Prostate gland (tissue), 2 donors: ENCODE data around the gene TCERG1L. TPM values are rescaled to one million over a fixed set of nuclear protein-coding genes. Genes with fewer than 3 reads are reported as not detected.

Experiments
- DNase-seq: peaks from one replicate; pipeline ENCODE4 v3.0.0-alpha.2; 2019; ENCODE audit warnings: low spot score
- H3K27ac ChIP-seq, 2 donors: fragments of 200-600 bp; sonication (generic); 2 replicates each; pipeline ENCODE4 v1.5.1; 2017 to 2019
- H3K27me3 ChIP-seq: fragments of 200-600 bp; sonication (generic); replicated peaks from 2 replicates; pipeline ENCODE4 v1.5.1; 2019; ENCODE audit not compliant: insufficient read depth
- H3K36me3 ChIP-seq, 2 donors: fragments of 200-600 bp; sonication (generic); 1 replicate in 1 of 2; 2 replicates in 1 of 2; pipeline versions ENCODE4 v1.5.1 to v1.8.1; 2017 to 2019
- H3K4me1 ChIP-seq: fragments of 200-600 bp; sonication (generic); replicated peaks from 2 replicates; pipeline ENCODE4 v1.5.1; 2019
- H3K4me3 ChIP-seq, 2 donors: fragments of 200-600 bp; sonication (generic); 2 replicates each; pipeline ENCODE4 v1.5.1; 2017 to 2019
- H3K9me3 ChIP-seq: fragments of 200-600 bp; sonication (generic); 2 replicates; pipeline ENCODE4 v1.5.1; 2017
- POLR2A ChIP-seq: fragments of 450-650 bp; IDR thresholded peaks from one replicate; pipeline ENCODE4 v1.6.1; 2016; ENCODE audit warnings: antibody characterized with exemption, mild to moderate bottlenecking
- POLR2AphosphoS5 ChIP-seq: sonication (generic); formaldehyde crosslinking; IDR thresholded peaks from one replicate; pipeline ENCODE4 v1.6.1; 2017; ENCODE audit warnings: antibody characterized with exemption
- WGBS: methylation state at CpG from one replicate; pipeline ENCODE4 v1.1.5; 2018; 5-methylcytosine and 5-hydroxymethylcytosine counted together
- intact Hi-C: fragments of 100-400 bp; cut with DNase I; formaldehyde crosslinking; loops from one replicate; pipeline ENCODE4 v1.14.2; 2022
- total RNA-seq, 2 donors: library from RNA; depleted of rRNA; stranded (reverse); fragments of >200 nt; gene quantifications; one replicate each; pipeline ENCODE4 v1.1.0, GENCODE V29; 2016
- TF ChIP-seq, protein P1 (sequence below), 4 experiments: fragments of 200-600 bp in 2 of 4; fragments of 450-650 bp in 2 of 4; sonication (generic) in 2 of 4; IDR thresholded peaks; 1 replicate in 3 of 4; 2 replicates in 1 of 4; pipeline ENCODE4 v1.5.1; 2016 to 2019; ENCODE audit warnings: antibody characterized with exemption in 4 of 4, mild to moderate bottlenecking in 2 of 4, moderate library complexity in 2 of 4

Gene TCERG1L
- total RNA-seq, 2 donors from 2014 or later, result 0.23 to 4.0 TPM

DNA sequence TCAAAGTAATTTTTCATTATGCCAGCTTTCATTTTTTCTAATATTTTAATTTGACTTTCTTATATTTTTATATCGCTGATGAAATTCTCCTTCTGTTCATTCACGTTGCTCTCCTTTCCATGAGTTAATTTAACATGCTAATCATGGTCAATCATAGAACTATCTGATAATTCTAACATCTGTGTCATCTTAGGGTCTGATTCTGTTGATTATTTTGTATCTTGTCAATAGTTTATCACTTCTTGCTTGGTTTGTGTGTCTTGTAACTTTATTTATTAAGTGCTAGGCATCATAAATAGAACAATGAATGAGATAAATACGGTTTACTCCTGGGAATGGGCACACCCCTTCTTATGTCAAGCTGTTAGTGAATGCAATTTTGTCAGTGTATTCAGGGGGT is 11.0 kb downstream of the TCERG1L start:
- H3K27me3 ChIP-seq, result no peaks in the 10 kb centered on the region
- DNase-seq, result no peak
- TF ChIP-seq POLR2AphosphoS5, result no peak
- no peak for TF ChIP-seq POLR2A
- TF ChIP-seq, protein P1, sequence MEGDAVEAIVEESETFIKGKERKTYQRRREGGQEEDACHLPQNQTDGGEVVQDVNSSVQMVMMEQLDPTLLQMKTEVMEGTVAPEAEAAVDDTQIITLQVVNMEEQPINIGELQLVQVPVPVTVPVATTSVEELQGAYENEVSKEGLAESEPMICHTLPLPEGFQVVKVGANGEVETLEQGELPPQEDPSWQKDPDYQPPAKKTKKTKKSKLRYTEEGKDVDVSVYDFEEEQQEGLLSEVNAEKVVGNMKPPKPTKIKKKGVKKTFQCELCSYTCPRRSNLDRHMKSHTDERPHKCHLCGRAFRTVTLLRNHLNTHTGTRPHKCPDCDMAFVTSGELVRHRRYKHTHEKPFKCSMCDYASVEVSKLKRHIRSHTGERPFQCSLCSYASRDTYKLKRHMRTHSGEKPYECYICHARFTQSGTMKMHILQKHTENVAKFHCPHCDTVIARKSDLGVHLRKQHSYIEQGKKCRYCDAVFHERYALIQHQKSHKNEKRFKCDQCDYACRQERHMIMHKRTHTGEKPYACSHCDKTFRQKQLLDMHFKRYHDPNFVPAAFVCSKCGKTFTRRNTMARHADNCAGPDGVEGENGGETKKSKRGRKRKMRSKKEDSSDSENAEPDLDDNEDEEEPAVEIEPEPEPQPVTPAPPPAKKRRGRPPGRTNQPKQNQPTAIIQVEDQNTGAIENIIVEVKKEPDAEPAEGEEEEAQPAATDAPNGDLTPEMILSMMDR (IDR thresholded peaks at IDR 0.05), result no peak
- no peaks in the 10 kb centered on the region for H3K36me3 ChIP-seq
- intact Hi-C loops, result no loop called here
- 66% methylated on average over 3 of the region's 3 CpGs for WGBS
- no peak overlapping the region for H3K4me3 ChIP-seq
- no peaks in the 10 kb centered on the region for H3K9me3 ChIP-seq
- H3K27ac ChIP-seq, result no peak overlapping the region
- H3K4me1 ChIP-seq, result no peaks in the 10 kb centered on the region

DNA sequence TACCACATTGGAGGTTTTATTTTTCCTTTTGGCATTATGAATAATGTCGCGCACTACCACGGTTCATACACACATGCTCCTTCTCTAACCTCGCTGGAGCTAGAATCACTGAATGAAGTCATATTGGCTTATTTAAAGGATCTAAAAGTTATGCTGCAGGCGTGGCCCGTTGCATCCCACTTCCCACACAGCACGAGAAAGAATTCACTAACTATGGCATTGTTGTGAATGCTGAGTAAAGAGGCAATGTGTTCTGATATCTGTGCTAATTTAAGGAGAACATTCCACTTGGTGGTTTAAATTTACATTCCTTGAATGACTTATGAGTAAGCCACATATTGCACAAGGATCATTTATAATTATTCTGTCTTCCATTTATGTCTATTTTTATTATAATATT is 20.7 kb downstream of the TCERG1L start:
- H3K27me3 ChIP-seq, result no peaks in the 10 kb centered on the region
- H3K4me1 ChIP-seq, result no peaks in the 10 kb centered on the region
- TF ChIP-seq POLR2AphosphoS5, result no peak
- TF ChIP-seq, protein P1 (IDR thresholded peaks at IDR 0.05), result no peak
- no peak for TF ChIP-seq POLR2A
- H3K36me3 ChIP-seq, result no peaks in the 10 kb centered on the region
- intact Hi-C loops, result no loop called here
- WGBS, result 63% methylated on average over 7 of the region's 7 CpGs
- H3K9me3 ChIP-seq, result no peaks in the 10 kb centered on the region
- no peak overlapping the region for H3K27ac ChIP-seq
- H3K4me3 ChIP-seq, result no peak overlapping the region
- DNase-seq, result no peak

DNA sequence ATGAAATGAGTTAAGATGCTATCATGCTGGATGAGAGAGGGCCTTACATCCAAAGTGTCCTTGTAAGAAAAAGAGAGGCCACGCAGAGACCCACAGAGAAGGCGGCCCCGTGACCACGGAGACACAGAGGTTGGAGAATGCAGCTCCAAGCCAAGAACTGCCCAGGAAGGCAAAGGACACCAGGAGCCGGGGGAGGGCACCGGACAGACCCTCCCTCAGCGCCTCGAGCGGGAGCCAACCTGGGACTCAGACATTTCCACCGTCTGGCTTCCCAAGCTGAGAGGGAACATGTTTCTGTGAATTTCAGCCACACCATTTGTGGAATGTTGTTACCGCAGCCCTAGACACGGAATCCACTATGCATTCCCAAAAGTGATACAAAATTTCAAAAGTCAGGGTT is 22.9 kb downstream of the TCERG1L start:
- no peaks in the 10 kb centered on the region for H3K27me3 ChIP-seq
- intact Hi-C loops, result no loop called here
- 88% methylated on average over 12 of the region's 12 CpGs for WGBS
- H3K27ac ChIP-seq, result no peak overlapping the region
- no peaks in the 10 kb centered on the region for H3K4me1 ChIP-seq
- TF ChIP-seq POLR2AphosphoS5 (no peak), POLR2A (no peak)
- TF ChIP-seq, protein P1 (IDR thresholded peaks at IDR 0.05), result no peak
- H3K4me3 ChIP-seq, result no peak overlapping the region
- H3K36me3 ChIP-seq, result no peaks in the 10 kb centered on the region
- DNase-seq, result no peak
- no peaks in the 10 kb centered on the region for H3K9me3 ChIP-seq

DNA sequence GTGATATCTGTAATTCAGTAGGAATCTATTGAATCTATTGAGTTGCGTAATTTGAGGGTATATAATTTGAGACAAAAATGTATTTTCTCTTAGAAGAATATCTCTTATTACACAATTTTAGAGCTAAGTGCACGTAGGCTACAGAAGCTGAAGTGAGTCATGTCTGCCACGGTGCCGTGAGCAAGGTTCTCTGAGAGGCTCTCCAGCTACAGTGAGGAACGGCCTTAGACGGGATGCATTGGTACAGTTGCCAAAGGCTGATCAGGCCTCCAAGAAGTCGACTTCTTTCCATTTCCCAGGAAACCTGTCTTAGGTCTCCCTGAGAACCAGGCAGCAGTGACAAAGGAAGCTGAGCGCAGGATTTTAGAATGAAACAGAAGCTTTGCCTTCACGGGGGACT is 28.6 kb downstream of the TCERG1L start:
- Histone ChIP-seq H3K27ac (no peak overlapping the region), H3K36me3 (no peaks in the 10 kb centered on the region), H3K27me3 (no peaks in the 10 kb centered on the region), H3K4me3 (no peak overlapping the region), H3K9me3 (no peaks in the 10 kb centered on the region), H3K4me1 (no peaks in the 10 kb centered on the region)
- intact Hi-C loops, result no loop called here
- DNase-seq, result no peak
- TF ChIP-seq, protein P1 (IDR thresholded peaks at IDR 0.05), result no peak
- WGBS, result 89% methylated on average over 9 of the region's 9 CpGs

DNA sequence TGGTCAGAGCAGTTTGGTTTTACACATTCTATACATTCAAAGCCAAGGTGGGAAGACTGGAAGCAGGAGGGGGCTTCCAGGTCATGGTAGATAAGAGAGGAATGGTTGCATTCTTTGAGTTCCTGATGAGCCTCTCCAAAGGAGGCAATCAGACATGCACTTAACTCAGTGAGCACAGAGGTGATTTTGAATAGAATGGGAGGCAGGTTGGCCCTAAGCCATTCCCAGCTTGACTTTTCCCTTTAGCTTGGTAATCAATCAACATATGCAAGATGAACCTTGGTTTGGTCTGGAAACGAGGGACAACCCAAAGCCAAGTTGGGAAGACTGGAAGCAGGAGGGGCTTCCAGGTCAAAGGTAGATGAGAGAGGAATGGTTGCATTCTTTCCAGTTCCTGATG is 31.4 kb downstream of the TCERG1L start:
- TF ChIP-seq, protein P1 (IDR thresholded peaks at IDR 0.05), result no peak
- TF ChIP-seq POLR2AphosphoS5, result no peak
- TF ChIP-seq POLR2A, result no peak
- 44% methylated on average over 1 of the region's 1 CpG for WGBS
- no peak for DNase-seq
- Histone ChIP-seq H3K4me1 (no peaks in the 10 kb centered on the region), H3K4me3 (no peak overlapping the region), H3K36me3 (no peaks in the 10 kb centered on the region), H3K9me3 (no peaks in the 10 kb centered on the region), H3K27ac (no peak overlapping the region), H3K27me3 (no peaks in the 10 kb centered on the region)
- intact Hi-C loops, result no loop called here
